GM23248 (cell line): Measurements from ENCODE around the gene SUPT3H.

Source experiments
- EZH2 ChIP-seq: fragments of 200-600 bp; sonication (generic); IDR thresholded peaks from 2 replicates; pipeline ENCODE4 v1.6.1; 2018; ENCODE audit warnings: antibody characterized with exemption, mild to moderate bottlenecking; ENCODE audit not compliant: insufficient read depth, poor library complexity, severe bottlenecking
- EZH2phosphoT487 ChIP-seq: fragments of 200-600 bp; sonication (generic); IDR thresholded peaks from 2 replicates; pipeline ENCODE4 v1.6.1; 2018; ENCODE audit warnings: antibody characterized with exemption, moderate library complexity, mild to moderate bottlenecking, low read depth; ENCODE audit not compliant: insufficient read depth

- TF ChIP-seq EZH2: no peak
- no peak for TF ChIP-seq EZH2phosphoT487
Measured at GRCh38 chr6:44869321-44869897, 508.3 kb downstream of the SUPT3H start.
